OCI-LY7 (cell line): ENCODE results near the gene FAAH2.

Experiments used
- CTCF ChIP-seq: fragments of 200-600 bp; sonication (generic); conservative IDR thresholded peaks from 2 replicates; pipeline ENCODE4 v1.5.1; 2014; ENCODE audit warnings: mild to moderate bottlenecking, antibody characterized with exemption, low read length, moderate library complexity, mixed read lengths
- EZH2phosphoT487 ChIP-seq: fragments of 200-600 bp; sonication (generic); IDR thresholded peaks from 2 replicates; pipeline ENCODE4 v1.6.1; 2018; ENCODE audit warnings: low read depth, borderline replicate concordance, mild to moderate bottlenecking, mixed run types, antibody characterized with exemption, low read length, moderate library complexity, mixed read lengths

DNA sequence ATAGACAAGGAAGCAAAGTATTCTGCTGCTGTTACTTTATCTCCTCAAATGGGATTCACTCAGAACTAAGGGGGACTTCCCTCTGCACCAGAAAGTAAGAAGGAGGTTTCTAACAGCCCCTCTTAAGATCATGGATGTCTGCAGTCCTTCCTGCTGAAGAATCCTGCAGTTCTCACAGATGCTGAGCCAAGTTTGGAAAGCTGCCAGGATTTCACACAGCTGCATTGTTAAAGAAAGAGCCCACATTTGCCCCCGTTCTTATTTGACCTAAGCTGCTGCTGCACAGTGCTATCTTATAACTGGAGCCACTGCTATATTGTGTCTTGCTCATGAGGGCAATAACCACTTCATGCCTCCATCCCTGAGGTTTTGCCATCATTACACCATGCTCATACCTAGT, 81.1 kb downstream of the FAAH2 start:
- TF ChIP-seq CTCF: no peak
- TF ChIP-seq EZH2phosphoT487: no peak
